Purkinje cell (primary cell): ENCODE results near the gene TRA2A. TPM values are rescaled to one million over a fixed set of nuclear protein-coding genes. Genes with fewer than 3 reads are reported as not detected.

ENCODE experiments used
- polyA plus RNA-seq: library from polyadenylated mRNA; unstranded; fragments of >200 nt; fragmentation: Nextera tagmentation; gene quantifications from 2 replicates; pipeline ENCODE4 v1.2.1, GENCODE V29; 2014

TRA2A gene
- 158 and 197 TPM in 2 replicates for polyA plus RNA-seq

GRCh38 chr7:23531794-23532489, at the start of gene TRA2A:
TRA2A (minus strand) TSS chr7:23531981; CDS start chr7:23531824, 157 bp downstream.

GRCh38 chr7:23470330-23471105, 61.3 kb downstream of the TRA2A start, which contains the start of gene IGF2BP3:
IGF2BP3 (minus strand) TSS chr7:23470491; CDS start chr7:23470110, 381 bp downstream.

Other genes with a start within 250 kb of the TRA2A start
- gene MALSU1, start 232.6 kb downstream of the TRA2A start, polyA plus RNA-seq, result 49.1 and 53.1 TPM in 2 replicates
- not detected in 2 replicates for gene IGF2BP3, start 61.5 kb downstream of the TRA2A start, polyA plus RNA-seq
- gene CCDC126, start 65.4 kb upstream of the TRA2A start, polyA plus RNA-seq, result 21.5 and 36.6 TPM in 2 replicates
- 44.1 and 56.9 TPM in 2 replicates for gene FAM221A, start 148.2 kb upstream of the TRA2A start, polyA plus RNA-seq
- not detected in 2 replicates for gene STK31, start 178.2 kb upstream of the TRA2A start, polyA plus RNA-seq